GM10847 (cell line): ENCODE results near the gene FAM32A.

Experiments used
- POLR2A ChIP-seq: IDR thresholded peaks from 2 replicates; pipeline ENCODE4 v1.6.1; 2011; ENCODE audit not compliant: insufficient read length; ENCODE audit errors: extremely low read depth

The FAM32A gene

GRCh38 chr19:16156904-16157303, 28.3 kb upstream of the FAM32A start:
- no peak for TF ChIP-seq POLR2A

- TF ChIP-seq POLR2A, result no peak
These were observed 27.6 kb upstream of the FAM32A start for GRCh38 chr19:16157601-16158000.

- no peak for TF ChIP-seq POLR2A
These were observed 25.6 kb upstream of the FAM32A start for GRCh38 chr19:16159655-16160054.

GRCh38 chr19:16160445-16160942, 24.7 kb upstream of the FAM32A start:
- TF ChIP-seq POLR2A, result no peak

- no peak for TF ChIP-seq POLR2A
These were observed 24.2 kb upstream of the FAM32A start for GRCh38 chr19:16160943-16161560.

- no peak for TF ChIP-seq POLR2A
These were observed 23.4 kb upstream of the FAM32A start for GRCh38 chr19:16161840-16162239.

- TF ChIP-seq POLR2A, result no peak
These were observed 20.9 kb upstream of the FAM32A start for GRCh38 chr19:16164222-16164890.

GRCh38 chr19:16166417-16166816, 18.8 kb upstream of the FAM32A start:
- no peak for TF ChIP-seq POLR2A

- TF ChIP-seq POLR2A, result no peak
These were observed 18.2 kb upstream of the FAM32A start for GRCh38 chr19:16167055-16167454.

GRCh38 chr19:16168465-16169081, 16.6 kb upstream of the FAM32A start:
- no peak for TF ChIP-seq POLR2A

- no peak for TF ChIP-seq POLR2A
These were observed 15.1 kb upstream of the FAM32A start for GRCh38 chr19:16170134-16170533.

- no peak for TF ChIP-seq POLR2A
These were observed 9.3 kb upstream of the FAM32A start for GRCh38 chr19:16175954-16176353.

GRCh38 chr19:16180611-16181010, 4.6 kb upstream of the FAM32A start:
- TF ChIP-seq POLR2A, result no peak

- TF ChIP-seq POLR2A, result no peak
These were observed 516 bp upstream of the FAM32A start for GRCh38 chr19:16184665-16185122.

- no peak for TF ChIP-seq POLR2A
These were observed 536 bp downstream of the FAM32A start for GRCh38 chr19:16185768-16186123.

- no peak for TF ChIP-seq POLR2A
These were observed 3.3 kb downstream of the FAM32A start for GRCh38 chr19:16188521-16188920.
